Fibroblast of skin of back (primary cell): ENCODE results near the gene PHLDA2.

ENCODE experiments used
- DNase-seq: peaks from one replicate; pipeline ENCODE4 v3.0.0-alpha.2; 2013

PHLDA2 gene

DNA sequence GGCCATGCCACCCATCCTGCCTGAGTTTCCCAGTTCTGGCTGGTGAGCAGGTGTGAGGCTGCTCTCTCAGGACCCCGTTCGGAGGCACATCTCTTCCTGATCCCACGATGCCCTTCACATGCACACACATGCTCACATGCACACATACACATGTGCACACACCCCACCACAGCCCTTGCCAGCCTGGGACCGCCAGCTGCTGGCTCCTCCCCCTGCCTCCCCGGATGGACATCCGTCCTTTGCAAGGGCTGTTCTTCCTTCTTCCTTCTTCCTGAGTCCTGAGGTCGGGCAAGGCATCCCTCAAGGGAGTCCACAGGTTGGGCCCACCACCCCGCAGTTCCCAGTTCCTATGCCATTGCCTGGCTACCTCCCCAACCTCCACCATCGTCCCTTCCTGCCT, 33.2 kb downstream of the PHLDA2 start:
- no peak for DNase-seq

DNA sequence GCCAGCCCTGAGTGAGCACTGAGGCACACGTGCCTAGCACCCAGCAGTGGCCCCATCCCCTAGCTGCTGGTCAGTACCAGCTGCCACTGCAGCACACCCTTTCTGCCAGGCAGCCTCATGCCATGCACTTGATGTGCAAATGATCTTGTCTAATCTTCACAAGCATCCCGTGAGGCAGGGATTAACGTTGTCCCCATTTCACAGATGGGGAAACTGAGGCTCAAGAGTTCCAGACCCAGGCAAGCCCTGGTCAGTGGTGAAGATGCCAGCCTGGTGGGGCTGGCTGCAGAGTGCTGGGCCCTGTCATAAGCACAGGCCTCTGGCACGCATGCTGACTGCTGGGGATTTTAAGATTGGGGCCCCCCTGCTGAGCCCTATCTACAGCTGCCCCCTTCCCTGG, 35.3 kb downstream of the PHLDA2 start:
- no peak for DNase-seq

GRCh38 chr11:2892967-2893528, 36.2 kb downstream of the PHLDA2 start:
- no peak for DNase-seq

DNA sequence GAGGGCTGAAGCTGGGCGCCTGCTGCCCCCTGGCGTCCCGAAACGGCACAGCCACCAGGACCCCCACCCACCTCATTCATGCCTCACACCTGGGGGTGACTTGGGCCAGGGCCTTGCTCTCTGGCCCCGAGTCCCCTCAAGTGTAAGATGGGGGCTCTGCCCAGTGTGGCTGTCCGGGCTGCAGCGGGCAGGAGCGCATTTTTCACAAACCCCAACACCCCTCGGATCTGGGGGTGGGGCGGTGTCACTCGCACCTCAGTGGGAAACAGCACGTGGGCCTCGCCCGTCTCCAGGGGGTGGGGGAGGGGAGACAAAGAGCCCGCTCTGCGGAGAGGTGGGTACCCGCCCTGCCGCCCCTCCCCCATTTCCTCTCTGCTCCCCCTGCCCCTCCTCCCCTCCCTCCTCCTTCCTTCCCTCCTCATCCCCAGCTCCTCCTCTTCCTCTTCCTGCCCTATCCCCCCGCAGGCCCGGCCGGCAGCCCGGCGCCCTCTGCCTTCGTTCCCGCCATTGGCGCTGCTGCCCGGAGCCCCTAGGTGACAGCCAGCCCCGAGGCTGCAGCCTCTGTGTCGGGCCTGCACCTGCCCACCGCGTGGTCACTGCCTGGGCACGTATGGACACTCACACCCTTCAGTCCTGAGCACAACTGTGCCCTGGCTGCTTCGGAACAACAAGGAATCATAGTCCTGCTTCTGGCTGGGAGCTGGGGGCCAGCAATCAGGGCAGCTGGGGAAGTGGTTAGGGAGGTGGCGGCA, 36.8 kb downstream of the PHLDA2 start:
- DNase-seq, result peak; percentile 67

DNA sequence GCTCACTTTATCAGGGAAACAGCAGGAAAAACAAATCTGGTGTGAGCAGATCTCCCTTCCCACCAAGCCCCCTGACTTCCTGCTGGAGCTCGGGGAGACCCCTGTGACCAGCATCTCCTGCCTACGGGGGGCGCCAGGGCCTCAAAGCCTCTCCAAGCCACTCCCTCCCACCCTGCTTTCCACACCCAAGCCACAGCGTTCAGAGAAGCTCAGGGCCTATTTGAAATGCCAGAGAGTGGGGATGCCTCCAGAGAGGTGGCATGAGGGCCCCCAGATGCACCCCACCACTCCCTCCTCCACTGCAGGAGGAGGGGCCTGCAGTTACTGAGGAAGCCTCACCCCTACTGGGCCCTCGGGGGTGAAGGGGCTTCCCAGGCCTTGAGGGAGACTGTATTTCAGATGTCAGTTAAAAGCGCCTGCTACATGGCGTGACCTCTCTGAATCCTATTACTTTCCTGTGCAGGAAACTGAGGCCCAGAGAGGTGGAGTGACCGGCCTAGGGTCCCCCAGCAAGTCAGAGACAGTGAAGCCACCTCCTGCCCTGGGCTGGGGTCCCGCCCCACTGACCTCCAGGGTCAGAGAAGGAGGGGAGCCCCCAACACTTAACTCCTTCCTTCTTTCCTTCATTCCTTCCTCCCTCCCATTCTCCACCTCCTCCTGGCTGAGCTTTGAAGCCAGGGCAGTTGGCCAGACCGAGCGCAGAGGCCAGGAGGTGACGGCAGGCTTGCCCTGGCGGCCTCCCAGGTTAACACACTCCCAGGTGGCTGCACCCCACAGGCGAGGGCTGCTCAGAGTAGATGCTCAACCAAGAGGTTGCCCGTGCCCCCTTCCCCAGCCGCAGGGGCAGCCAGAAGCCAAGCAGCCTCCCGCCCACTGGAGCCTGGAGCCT, 37.6 kb downstream of the PHLDA2 start:
- DNase-seq, result no peak

GRCh38 chr11:2890466-2891294, 38.5 kb downstream of the PHLDA2 start:
- DNase-seq, result no peak

DNA sequence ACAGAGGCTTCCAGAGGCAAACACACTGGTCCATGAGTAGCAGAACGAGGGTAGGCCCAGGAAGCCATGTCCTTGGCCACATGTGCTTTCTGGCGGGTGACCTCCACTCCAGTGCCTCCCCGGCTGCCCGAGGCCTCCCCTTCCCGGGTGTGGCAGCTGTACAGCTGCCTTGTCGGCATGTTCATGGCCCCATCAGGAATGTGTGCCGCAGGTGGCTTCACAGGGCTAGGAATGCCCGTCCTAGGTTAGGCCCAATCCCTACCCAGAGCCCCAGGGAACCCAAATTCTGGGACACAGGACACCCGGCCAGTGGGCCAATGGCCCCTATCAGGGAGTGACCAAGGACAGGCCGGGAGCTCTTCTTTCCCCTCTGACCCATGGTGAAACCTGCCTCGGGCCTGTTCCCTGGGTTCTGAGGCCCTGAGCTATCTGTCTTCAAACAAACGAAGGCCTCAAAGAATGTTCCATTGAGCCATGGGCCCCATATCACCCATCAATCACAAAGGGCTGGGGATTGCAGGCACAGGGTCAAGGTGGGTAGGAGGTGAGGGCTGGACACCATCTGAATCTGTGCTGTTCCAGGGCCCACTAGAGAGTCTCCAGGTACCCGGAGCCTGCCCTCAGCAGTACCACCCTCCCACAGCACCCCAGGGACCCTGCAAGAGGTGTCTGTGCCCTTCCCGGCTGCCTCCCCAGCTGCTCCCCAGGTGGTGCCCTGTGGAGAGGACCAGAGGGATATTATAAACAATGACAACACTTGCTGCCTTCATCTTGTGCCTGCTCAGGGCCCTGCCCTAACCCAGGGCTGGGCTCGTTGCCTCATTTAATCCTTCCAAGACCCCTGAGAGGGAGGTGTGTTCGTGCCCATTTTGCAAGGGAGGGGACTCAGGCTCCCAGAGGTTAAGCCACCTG, 39.6 kb downstream of the PHLDA2 start:
- no peak for DNase-seq

GRCh38 chr11:2888266-2888968, 40.8 kb downstream of the PHLDA2 start:
- peak; percentile 79 for DNase-seq

GRCh38 chr11:2887515-2888195, 41.6 kb downstream of the PHLDA2 start:
- DNase-seq, result no peak

DNA sequence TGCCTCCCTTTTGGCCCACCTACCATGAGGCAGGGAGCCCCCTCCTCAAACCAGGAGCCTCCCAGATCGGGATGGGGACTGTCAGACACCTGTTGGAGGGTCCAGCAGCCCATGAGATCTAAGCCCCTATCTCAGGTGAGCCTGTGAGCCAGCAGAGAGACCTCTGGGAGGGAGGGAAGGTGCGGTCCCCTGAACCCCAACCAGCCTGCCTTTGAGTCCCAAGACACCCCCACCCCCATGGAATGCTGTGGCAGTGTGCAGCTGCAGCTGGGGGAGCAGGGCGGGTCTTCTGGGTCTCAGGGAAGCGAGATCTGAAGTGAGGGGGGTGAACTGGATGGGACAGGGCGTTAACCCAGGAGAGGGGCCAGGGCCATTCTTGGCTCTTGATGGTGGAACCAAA, 42.3 kb downstream of the PHLDA2 start:
- DNase-seq, result no peak

DNA sequence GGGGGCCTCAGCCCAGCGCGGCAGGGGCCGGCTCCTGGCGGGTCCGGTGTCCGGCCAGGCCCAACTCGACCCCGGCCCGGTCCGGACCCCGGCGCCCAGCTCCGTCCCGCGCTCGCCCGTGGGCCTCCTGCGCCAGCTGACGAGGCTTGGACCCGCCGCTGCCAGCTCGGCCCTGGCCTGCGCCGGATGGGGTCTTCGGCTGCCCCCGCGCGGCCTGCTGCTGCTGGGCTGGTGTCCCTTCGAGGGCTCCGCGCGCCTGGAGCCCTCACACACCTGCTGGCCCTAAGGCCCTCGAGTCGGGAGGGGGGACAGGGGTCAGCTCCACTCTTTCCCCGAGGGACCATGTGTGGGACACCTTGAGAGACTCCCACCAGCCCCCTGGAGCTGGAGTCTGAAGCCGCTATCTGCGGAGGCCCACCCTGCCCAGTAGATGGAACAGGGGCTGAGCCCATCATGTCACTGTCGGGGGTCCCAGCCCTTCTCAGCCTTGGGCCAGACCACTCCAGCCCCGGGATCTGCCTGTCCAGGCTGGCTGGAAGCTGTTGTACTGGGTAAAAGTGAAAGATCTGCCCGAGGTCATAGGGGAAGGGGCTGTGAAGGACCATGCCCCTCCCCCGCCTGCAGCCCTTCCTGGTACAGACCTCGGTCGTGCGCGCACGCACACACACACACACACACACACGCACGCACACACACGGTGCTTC, 42.9 kb downstream of the PHLDA2 start:
- peak; percentile 37 for DNase-seq

DNA sequence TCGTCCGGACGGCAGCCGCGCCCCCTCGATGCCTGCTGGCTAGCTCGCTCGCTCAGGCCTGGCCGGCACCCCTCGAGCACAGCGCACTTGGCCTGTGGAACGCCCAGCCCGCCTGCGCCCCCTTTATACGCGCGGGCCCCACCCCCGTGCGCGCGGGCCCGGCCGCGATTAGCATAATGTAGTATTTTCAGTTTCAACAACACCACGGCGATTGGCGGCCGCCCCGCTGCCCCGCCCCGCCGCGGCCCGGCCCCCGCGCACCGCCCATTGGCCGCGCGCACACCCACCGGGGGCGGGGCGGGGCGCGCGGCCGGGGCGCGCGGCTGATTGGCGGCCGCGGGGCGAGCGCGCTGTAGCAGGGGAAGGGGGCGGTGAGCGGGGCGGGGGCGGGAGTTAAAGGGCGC, 43.5 kb downstream of the PHLDA2 start, which contains the start of gene CDKN1C:
Gene CDKN1C (minus strand): TSS at position 98 of the 404 bp plus-strand sequence. CDS start 319 bp downstream, outside the sequence.
- peak; percentile 79 for DNase-seq

GRCh38 chr11:2885017-2885677, 44.1 kb downstream of the PHLDA2 start:
- peak; percentile 53 for DNase-seq

GRCh38 chr11:2883979-2884815, 45.0 kb downstream of the PHLDA2 start:
- DNase-seq, result peak; percentile 33

DNA sequence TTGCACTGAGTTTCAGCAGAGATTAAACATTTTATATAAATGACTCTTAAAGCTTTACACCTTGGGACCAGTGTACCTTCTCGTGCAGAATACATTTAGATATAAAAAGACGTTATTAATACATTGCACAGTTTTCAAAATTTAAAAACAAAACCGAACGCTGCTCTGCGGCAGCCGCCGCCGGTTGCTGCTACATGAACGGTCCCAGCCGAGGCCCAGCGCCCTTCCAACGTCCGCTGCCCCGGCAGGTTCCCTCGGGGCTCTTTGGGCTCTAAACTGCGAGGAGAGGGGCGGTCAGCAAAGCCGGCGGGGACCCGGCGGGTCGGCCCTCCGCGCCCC, 45.6 kb downstream of the PHLDA2 start:
- no peak for DNase-seq

- no peak for DNase-seq
Measured at GRCh38 chr11:2882396-2883110, 46.7 kb downstream of the PHLDA2 start.

DNA sequence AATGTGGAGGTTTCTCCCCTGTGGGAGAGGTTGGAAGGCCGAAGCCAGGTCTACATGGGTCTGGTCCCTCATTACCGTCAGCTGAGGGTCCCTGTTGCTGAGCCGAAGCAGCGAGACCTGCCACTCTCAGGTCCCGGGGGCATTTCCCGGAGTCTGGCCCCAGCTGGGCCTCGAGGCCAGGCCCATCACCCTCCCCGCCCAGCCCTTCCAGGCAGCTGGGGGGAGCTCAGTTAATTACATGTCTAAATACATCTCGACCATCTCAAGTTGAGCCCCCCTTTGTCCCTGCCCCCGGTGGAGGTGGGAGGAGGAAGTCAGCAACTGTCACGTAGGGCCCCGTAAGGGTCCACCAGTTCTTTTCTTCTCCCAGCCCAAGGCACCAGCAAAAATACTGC, 47.2 kb downstream of the PHLDA2 start:
- DNase-seq, result no peak
